ENCODE results near the gene ZNF438. TPM values are rescaled to one million over a fixed set of nuclear protein-coding genes. Genes with fewer than 3 reads are reported as not detected.

Gene ZNF438
- total RNA-seq, 2 donors from 2014 or later = 11.4 to 11.6 TPM

DNA sequence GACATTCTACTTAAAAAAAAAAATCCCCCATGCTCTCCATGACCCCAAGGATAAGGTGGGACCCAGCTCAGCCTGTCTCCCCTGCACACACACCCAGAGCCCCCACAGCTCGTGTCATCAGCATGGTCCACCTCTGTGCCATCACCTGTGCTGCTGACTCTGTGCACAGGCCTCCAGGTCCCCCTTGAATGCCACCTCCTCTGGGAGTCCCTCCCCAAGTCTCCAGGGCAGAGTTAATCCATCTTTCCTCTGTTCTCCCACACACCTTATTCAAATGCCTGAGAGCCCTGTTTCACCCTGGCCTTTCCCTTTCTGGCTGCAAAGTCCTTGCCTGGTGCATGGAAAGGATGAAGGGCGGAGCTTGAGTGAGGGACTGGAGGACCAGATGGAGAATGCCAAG is 208.0 kb downstream of the ZNF438 start:
- intact Hi-C loops (cut with DNase I) = no loop called here
- DNase-seq = no peak
- ATAC-seq = no peak

DNA sequence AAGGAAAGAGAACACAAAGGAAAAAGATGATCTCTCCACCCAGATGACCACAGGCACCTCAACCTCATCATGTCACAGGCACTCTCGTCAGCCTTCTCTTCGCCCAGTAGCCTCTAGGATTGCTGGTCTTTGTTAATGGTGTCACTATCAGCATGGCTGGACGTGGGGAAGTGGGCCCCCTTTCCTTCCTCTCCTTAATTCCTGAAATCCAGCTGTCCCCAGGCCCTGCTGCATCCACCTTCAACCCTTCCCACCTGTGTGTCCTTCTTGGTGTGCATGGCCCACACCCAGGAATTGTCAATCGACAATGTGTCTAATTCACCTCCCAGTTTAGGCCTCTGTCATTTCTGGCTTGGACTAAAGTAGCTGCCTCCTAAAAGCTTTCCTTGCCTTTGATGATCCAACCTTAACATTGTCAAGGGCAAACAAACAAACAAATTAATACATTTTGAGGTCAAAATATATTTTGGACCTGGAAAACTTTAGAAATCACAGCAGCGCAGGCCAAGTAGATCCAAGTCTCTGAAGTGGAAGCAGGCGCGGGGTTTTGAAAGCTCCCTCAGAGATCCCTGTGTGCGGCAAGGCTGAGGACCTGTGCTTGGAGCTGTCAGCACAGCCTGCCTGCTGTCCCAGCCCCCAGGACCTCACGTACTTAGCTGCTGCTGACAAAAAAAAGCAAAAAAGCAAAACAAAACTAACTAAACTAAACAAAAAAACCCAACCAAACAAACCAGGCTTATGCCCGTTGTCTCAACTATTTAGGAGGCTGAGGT is 208.8 kb downstream of the ZNF438 start:
- intact Hi-C loops (cut with DNase I) = no loop called here
- ATAC-seq (no peak), DNase-seq (no peak)

DNA sequence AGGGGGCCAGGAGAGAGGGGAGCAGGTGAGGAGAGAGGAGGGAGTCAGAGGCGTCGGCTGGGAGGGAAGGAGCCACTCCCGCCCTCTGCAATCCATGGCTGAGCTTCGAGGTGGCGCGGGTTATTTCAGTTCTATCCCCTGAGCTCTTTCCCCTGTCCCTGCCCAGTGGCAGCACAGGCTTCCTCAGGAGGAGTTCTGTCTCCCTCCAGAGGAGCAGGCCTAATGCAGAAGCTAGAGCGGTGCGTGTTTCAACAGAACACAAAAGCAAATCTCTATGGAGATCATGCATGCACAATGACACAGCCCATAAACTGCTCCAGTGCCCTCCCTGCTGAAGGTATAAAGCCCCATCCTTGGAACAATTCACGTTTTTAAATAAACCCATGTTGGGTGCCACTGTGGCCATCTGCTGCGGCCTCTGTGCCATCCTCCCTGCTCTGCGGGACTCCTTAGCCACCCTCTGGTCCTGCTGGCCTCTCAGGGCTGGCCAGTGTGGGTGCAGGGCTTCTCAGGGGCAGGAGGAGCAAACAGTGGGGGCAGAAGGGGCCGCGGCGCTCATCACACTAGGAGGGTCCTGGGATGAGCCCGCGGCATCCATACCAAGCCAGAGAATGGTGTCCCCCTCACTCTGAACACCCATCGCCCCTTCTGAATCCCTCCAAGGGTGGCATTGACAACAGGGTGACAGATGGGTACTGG is 209.5 kb downstream of the ZNF438 start:
- no peak for ATAC-seq
- no peak for DNase-seq
- intact Hi-C loops (cut with DNase I) = no loop called here

DNA sequence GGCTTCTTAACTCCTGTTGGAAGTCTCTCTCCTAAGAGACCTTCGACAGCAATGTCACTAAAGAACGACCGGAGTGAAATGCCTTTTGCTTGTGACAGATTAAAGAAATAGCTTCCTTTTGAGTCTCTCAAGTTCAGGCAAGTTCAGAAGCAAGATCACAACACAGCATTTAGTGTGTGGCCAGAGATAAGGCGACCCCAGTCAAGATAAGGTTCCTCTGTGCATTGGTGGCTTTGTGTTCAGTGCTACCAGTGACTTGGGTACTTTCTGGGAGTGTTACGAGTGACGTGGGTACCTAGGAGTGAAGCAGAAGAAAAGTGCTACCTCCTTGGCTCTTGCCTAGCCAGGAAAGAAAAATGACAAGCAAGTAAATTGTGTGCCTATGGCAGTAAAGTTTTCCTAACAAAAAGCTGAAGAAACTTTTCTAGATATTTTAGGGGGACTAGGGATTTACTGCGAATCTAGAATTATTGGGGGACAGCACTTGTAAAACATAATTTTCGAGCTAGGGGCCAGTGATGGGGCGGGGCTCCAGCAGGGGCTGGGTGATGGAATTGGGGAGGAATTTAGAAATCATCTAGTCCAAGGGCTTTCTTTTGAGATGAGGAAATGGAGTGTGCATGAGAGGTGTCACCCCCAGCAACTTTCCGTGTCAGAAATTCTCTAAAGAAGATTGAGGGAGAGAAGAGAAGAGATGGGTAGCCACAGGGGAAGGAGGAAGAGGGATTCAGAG is 210.2 kb downstream of the ZNF438 start:
- intact Hi-C loops (cut with DNase I) = no loop called here

DNA sequence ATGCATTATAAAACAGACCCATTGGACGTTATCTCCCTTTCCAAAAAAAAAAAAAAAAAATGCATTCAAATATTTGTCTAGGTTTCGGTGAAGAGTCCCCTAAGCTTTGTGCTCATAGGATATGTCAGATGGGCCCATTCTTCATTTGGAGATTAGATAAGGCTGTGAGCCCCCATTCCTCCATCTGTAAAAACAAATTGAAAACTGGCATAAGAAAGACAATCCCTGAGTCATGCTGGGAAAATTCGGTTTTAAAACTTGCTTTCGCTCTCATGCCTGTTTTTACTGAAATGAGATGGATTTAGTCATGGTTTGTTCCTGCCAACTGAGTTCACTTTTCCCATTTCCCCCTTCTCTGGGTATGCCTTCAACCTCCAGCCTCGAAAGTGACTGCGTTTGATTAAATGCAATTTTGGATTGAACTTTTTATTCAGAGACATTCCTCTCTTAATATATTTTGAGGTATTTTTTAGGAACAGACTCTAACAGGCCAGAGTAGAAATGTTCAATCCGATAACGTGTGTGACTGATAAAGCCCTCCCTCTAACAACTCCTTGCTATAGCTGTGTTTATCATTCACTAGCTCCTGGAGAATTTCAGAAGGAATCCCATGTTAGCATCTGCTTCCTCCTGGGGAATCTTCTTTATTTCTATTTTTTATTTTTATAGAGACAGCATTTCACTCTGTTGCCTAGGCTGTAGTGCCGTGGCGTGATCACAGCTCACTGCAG is 211.2 kb downstream of the ZNF438 start:
- DNase-seq = no peak
- peak; percentile 13 to 59 for ATAC-seq
- intact Hi-C loops (cut with DNase I) = no loop called here

More for the DNA sequence above, 210.2 kb downstream of the ZNF438 start:
- DNase-seq (no peak), ATAC-seq (no peak)

DNA sequence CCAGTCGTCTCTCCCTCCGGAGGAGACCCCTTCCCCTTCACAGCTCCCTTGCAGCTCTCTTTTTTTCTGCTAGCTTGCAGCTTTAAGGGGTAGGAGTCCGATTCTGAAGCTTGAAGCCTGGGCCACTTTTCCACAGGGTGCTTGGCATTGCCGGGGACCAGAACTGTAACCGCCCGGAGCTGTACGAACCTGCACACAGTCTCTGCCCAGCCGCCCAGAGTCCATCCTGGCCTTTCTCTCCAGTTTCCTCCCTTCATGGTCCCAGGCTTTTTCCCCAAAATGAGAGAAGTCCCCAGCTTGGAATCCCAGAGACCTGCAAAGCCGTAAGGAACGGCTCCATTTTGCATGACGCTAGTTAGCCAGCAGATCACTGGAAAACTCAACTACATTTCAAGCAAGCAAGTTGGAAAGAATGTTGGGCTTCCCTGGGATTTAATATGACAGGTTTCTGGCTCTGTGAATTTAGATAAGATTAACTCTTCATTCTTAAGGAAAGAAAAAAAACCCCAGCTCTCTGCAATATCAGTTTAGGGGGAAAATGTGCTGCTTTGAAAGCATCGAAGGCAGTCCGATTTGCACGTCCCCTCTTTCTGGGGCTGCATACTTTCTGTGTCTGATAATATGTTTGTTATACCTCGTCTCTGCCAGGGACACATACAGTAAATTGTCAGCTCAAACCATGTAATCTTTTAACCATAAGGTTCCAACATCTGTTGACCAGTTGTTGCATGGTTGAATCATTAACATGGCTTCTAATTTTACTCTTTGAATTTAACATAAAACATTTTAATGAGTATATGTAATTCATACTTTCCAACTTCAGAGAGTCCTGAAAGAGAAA is 212.1 kb downstream of the ZNF438 start:
- DNase-seq (no peak), ATAC-seq (peak in 1 of 2 donors; percentile 15)
- intact Hi-C loops (cut with DNase I) = no loop called here

DNA sequence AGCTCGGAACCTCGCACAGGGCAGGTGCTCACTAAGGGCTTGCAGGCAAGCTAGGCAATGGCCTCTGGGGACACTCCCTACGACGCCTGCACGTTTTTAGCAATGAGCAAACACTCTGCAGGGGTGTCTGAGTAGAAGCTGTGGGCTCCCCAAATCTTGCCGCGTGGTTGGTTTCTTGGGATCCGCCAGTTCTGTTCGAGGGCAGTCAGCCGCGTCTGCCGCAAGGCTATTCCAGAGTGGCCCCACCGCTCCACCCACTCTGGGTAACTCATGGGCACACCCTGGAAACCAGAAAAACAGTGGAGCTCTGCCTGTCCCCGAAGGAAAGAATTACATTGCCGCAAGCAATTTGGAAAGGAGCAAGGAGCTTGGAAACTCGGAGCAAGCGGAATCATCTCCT is 212.8 kb downstream of the ZNF438 start:
- DNase-seq = peak; percentile 59
- ATAC-seq = peak; percentile 45 to 61
- intact Hi-C loops (cut with DNase I) = no loop called here

DNA sequence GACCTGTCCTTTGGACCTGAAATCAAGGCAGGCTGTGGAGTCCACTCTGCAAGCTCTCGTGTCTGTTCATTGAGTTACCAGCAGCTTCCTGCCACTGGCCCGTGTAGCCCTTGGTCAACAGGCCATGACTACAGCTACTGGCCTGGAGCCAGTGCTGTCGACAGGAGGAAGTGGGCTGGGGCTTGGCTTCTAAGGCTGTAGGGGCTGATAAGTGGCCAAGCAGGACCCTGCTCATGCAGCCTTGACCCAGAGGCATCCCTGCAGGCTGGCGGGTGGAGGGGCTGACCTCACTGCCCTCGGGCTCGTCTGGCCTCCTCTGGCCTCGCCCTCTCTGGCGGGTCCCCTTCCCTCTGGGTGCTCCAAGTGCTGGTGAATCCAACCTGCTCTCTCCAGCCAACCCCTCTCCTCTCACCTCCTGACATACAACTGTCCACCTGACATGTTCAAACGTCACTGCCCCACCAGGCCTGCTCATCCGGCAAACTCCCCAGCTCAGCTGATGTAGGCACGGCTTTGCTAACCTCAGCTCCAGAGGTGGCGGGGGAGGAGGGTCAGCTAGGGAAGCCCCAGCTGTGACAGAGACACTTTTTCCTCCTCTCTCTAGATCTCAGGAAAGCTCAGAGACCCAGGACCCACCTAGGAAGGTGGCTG is 213.5 kb downstream of the ZNF438 start:
- peak; percentile 55 to 70 for ATAC-seq
- intact Hi-C loops (cut with DNase I) = no loop called here
- DNase-seq = peak; percentile 85

DNA sequence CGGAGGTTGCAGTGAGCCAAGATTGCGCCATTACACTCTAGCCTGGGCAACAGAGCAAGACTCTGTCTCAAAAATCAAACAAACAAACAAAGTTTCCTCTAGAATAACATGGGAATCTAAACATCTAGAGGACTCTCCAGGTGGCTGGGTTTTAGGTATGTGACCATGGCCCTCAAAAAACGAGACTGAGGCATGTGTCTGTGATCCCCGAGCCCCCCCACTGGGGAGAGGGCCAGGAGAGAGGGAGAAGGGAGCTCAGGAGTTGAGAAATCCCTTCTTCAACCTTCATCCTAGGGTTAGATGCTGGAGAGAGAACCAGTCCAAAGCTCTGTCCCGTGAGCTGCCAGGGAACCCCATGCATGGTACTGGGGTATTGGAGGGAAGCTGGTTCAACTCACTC is 214.1 kb downstream of the ZNF438 start:
- ATAC-seq (no peak), DNase-seq (no peak)

DNA sequence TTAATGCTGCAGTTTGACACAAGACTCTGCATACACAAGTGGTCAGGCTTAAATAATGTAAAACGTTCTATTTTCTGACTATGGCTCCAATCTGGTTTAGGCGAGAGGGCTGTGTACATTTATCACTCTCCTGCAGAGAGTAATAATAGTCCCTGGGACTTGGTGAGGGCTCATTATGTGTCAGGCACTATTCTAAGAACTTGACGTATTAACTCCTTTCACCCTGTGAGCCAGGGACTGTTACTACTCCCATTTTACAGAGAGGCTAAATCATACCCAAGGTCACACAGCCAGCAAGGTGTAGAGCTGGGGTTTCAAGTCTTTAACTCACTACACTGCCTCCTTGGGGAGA is 214.9 kb downstream of the ZNF438 start:
- intact Hi-C loops (cut with DNase I) = no loop called here
- no peak for DNase-seq
- peak in 1 of 2 donors; percentile 6 for ATAC-seq

More for the DNA sequence above, 214.1 kb downstream of the ZNF438 start:
- intact Hi-C loops (cut with DNase I) = no loop called here

DNA sequence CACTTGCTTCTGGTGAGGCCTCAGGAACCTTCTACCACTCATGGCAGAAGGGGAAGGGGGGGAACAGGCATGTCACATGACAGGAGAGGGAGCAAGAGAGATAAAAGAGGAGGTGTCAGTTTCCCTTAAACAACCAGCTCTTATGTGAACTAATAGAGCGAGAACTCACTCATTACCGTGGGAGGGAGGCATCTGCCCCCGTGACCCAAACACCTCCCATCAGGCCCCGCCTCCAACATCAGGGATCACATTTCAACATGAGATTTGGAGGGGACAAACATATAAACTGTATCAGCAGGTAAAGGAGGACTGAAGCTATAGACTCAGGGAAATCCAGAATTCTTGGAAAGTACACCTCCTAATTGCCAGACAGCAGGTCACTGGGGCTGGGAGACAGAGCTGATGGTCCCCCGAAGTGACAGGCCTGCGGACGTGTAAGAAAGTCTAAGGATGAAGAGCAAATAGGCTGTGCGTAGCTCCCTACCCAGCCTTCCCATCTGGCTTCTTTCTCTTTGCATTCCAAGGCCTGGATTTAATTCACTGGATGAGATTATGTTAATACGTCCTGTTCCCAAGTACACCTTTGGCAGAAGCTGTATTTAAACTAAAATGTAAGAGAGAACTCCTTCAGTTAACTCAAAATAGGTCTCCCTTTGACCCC is 215.4 kb downstream of the ZNF438 start:
- DNase-seq = no peak
- ATAC-seq = no peak
- intact Hi-C loops (cut with DNase I) = no loop called here

DNA sequence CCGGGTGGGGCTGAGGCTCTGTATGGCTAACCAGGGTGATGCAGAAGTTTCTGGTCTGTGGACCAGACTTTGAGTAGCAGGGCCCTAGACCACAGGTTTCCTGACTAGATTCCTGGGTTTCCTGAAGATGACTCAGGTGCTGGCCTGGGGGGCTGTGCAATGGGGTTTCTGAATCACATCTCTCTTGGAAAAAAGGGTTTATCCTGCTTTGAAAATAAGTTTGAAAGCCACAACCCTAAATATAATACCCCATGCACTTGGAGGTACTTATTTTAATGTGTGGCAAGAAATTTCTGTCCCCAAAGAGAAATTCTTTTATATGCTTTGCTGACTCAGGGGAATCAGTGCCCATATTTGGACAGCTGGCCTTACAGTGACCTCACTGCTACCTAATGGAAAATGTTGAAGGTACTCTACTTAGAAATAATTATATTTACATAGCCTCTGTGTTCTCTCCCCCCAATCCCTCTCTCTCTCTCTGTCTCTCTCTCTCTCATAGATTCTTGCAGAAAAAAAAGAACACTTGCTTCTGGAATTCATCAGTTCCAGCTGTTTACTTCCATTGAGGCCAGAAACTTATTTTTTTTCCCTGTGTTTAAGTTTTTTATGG is 217.7 kb downstream of the ZNF438 start:
- DNase-seq (no peak), ATAC-seq (no peak)
- intact Hi-C loops (cut with DNase I) = no loop called here

DNA sequence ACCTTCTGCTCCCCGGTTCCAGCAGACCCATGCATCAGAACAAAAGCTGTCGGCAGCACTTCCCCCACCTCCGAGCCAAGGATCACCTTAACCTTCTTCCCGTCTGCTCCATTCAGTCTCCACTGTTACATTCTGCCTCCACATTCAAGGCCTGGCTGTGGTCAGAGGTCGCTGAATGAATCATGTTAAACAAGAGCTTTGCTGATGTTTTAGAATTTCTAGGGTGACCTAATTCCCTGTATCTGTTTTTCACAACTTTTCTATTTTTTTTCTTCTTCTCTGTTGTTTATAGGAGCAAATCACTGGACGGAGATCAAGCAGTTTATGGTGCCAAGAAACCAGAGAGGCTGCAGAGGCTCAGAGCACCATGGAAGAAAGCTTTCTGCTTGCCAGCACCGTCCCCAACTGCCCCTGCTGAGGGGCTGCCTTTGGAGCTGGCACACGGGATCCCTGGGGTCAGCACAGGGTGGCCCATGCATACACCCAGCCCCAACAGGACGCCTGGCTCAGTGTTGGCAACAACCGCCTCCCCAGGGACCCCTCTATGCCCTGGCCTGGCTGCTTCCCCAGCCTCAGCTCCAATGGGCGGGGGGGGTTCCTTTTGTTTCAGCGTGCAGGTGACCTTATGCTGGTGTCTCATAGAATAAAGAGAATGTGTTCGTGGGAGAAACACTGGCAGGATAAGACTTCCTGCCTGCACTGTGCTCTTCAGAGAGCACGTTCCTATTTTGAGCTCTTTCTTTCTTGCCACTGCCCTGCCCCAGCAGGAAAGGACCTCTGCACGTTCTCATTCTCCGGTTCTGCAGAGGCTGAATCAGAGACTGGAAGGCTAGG is 219.4 kb downstream of the ZNF438 start:
- DNase-seq (no peak), ATAC-seq (peak; percentile 64 to 87)
- intact Hi-C loops (cut with DNase I) = no loop called here

DNA sequence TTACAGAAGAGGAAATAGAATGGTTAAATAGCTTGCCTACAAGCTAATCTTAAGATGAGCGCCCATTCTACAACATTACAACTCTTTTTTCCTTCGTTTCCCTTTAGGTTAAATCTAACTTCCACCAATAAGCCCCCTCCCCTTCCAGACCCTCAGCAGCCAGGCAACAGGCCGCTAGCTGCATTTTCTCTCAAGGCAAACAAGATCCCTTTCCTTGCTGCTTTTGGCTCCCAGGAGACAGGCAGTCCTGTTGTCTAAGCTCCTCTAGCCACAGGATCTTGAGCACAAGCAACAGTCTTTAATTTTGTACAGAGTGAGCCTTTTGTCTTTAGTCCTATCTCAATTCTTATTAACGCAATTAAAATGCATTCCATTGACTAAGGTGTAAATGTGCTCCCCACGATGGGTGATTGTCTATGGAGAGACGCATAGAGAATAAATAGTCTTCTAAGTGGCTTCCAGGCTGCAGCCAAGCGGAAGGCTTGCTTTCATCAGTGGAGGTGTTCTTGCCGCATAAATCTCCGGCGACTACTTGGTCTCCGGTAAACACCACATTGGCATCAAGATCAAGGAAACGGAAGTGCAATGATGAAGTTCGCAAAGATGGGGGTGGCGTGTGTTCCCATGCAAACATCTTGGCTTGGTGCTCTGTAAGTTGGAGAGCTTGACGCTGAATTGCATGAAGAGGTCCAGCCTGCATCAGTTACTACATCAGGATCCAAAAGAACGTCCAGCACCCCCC is 220.2 kb downstream of the ZNF438 start:
- peak; percentile 25 to 27 for ATAC-seq
- no peak for DNase-seq
- intact Hi-C loops (cut with DNase I) = no loop called here

DNA sequence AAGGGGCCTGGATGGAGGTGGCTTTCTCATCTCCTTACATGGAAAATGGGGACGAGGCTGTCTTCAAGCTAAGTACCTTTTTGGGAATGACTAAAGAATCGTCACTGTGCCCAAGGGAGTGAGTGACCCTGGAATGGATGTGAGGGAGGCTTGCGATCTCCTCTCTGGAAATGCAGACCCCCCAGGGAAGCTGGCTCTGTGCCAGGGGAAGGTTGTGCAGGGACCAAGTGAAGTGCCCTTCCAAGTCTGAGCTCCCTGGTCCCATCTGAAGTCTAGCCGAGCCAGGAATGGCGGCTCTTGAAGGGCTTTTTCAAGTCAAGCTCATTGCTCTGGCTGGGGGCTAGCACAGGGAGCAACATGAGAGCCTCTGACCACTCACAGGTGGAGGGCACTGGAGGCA is 221.2 kb downstream of the ZNF438 start:
- ATAC-seq = no peak
- no peak for DNase-seq
- intact Hi-C loops (cut with DNase I) = no loop called here

DNA sequence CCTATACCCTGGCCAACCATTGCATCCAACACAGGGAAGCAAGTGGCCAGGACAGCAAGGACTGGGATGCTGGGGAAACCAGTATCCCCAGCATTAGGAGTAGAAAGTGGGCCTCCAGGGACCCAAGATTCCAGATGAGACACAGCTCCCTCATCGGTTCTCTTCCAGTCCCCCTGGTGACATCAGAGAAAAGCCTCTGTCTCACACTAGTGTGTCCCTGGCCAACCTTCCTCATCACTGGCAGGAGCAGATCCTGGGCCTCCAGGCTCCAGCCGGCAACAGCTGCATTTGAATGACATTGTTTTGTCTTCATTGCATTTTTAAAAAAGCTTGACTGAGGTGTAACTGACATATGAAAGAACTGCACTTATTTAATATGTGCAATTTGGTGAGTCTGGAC is 224.8 kb downstream of the ZNF438 start:
- DNase-seq (no peak), ATAC-seq (no peak)
- intact Hi-C loops (cut with DNase I) = no loop called here

All from left cardiac atrium (tissue), 4 donors.